ENCODE results near the gene ERP44.

DNA sequence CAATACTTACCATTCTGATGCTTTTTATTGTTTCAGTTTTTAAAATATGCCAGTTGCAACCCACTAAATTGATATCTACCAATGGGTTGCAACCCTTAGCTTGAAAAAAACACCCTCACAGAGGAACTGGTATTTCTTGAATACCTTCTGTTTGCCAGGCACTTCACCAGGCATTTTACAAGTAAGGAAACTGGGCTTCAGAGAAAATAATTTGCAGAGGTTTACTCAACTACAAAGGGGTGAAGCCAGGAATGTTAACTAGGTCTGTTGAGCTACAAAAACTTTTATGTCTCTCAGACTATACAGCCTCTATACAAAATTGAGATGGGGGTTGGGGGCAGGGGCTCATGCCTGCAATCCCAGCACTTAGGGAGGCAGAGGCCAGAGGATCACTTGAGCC, 127.4 kb downstream of the ERP44 start:
- TF ChIP-seq CTCF (IDR thresholded peaks at IDR 0.05) (no peak), POLR2A (IDR thresholded peaks at IDR 0.05) (no peak)
